Lung (tissue), 12 donors: ENCODE measurements around the gene NES. TPM values are rescaled to one million over a fixed set of nuclear protein-coding genes. Genes with fewer than 3 reads are reported as not detected.
A peak's percentile ranks its signal among the peaks of the same experiment; 100 is the strongest.

Experiments
- ATAC-seq: fragments of 200-7000 bp; cut with Tn5 transposase; one replicate; pipeline ENCODE4 v1.9.1; 2020; ENCODE audit warnings: moderate number of reproducible peaks; ENCODE audit not compliant: insufficient read depth, low FRiP score
- DNase-seq, 3 donors: peaks; one replicate each; pipeline ENCODE4 v3.0.0-alpha.2; 2013 to 2017
- H3K27ac ChIP-seq, 2 donors: one replicate each; pipeline ENCODE4 v1.5.1; 2013; ENCODE audit warnings: mild to moderate bottlenecking in 2 of 2, moderate library complexity in 2 of 2, control low read depth in 1 of 2, inconsistent platforms in 1 of 2, low read depth in 1 of 2, low read length in 1 of 2
- H3K27me3 ChIP-seq, 3 donors: one replicate each; pipeline ENCODE4 v1.5.1; 2013; ENCODE audit warnings: low read length in 2 of 3; ENCODE audit not compliant: control insufficient read depth in 3 of 3, insufficient read depth in 3 of 3
- H3K36me3 ChIP-seq, 4 donors: one replicate each; pipeline ENCODE4 v1.5.1; 2013; ENCODE audit warnings: low read length in 4 of 4, mild to moderate bottlenecking in 1 of 4, moderate library complexity in 1 of 4; ENCODE audit not compliant: control insufficient read depth in 4 of 4, insufficient read depth in 4 of 4
- H3K4me1 ChIP-seq, 5 donors: one replicate each; pipeline ENCODE4 v1.5.1; 2013; ENCODE audit warnings: low read length in 5 of 5, mild to moderate bottlenecking in 2 of 5, moderate library complexity in 1 of 5; ENCODE audit not compliant: control insufficient read depth in 5 of 5, insufficient read depth in 5 of 5
- H3K4me3 ChIP-seq: one replicate; pipeline ENCODE4 v1.5.1; 2013; ENCODE audit warnings: mild to moderate bottlenecking, control low read depth, moderate library complexity
- H3K9ac ChIP-seq, 2 donors: one replicate each; pipeline ENCODE4 v1.5.1; 2013; ENCODE audit warnings: low read length in 2 of 2, control low read depth in 1 of 2; ENCODE audit not compliant: insufficient read depth in 1 of 2
- H3K9me3 ChIP-seq, 4 donors: one replicate each; pipeline ENCODE4 v1.5.1; 2013; ENCODE audit warnings: low read length in 3 of 4, mild to moderate bottlenecking in 1 of 4, moderate library complexity in 1 of 4; ENCODE audit not compliant: control insufficient read depth in 4 of 4, insufficient read depth in 3 of 4
- CTCF ChIP-seq: IDR thresholded peaks from 2 replicates; pipeline ENCODE4 v1.5.1; 2012; ENCODE audit warnings: mild to moderate bottlenecking; ENCODE audit errors: control extremely low read depth, extremely low read depth
- WGBS, 2 donors: extraction: QIAGEN DNeasy Blood & Tissue Kit; methylation state at CpG; one replicate each; pipeline ENCODE4 v1.1.7; 2013; 5-methylcytosine and 5-hydroxymethylcytosine counted together
- polyA plus RNA-seq, 2 donors: library from polyadenylated mRNA; stranded (reverse); fragments of 200-250 nt; gene quantifications; one replicate each; pipeline ENCODE4 v1.2.1, GENCODE V29; 2013
- total RNA-seq, 2 donors: library from RNA; depleted of rRNA in 1 of 2; stranded (reverse); fragments of >200 nt in 1 of 2; gene quantifications; one replicate each; pipeline ENCODE4 v1.2.1, GENCODE V29; 2014 to 2021
- donor health status: control.
- donor health status: control.
- donor health status: Bipolar disorder and iron deficiency.
- donor health status: healthy.
- donor health status: DM: yes; HTN: yes; CAD: no.

Gene NES
- total and polyA plus RNA-seq, 4 donors, result 17.6 to 57.4 (median 34.2) TPM

- DNase-seq (no peak), ATAC-seq (no peak)
These were observed 8.2 kb downstream of the NES start for GRCh38 chr1:156668801-156669637.

GRCh38 chr1:156667968-156668709 lies 9.1 kb downstream of the NES start:
- Histone ChIP-seq H3K4me3 (no peak overlapping the region), H3K9me3 (peaks cover 0 to 2% (median 0%) of the 10 kb centered on the region in 4 donors), H3K27ac (peak overlapping the region; percentile 28 to 59), H3K4me1 (peaks cover 20 to 51% (median 28%) of the 10 kb centered on the region in 5 donors), H3K9ac (peak overlapping the region in 1 of 2 donors; percentile 61), H3K36me3 (peaks cover 0 to 5% (median 1%) of the 10 kb centered on the region in 4 donors), H3K27me3 (no peaks in the 10 kb centered on the region)
- TF ChIP-seq CTCF, result no peak
- ATAC-seq (no peak), DNase-seq (no peak)
- 76 to 79% methylated on average over 7 to 9 of the region's 9 CpGs for WGBS, 2 donors

More at GRCh38 chr1:156668801-156669637, 8.2 kb downstream of the NES start:
- H3K9ac ChIP-seq, result no peak overlapping the region
- peaks cover 0 to 2% (median 0%) of the 10 kb centered on the region in 4 donors for H3K9me3 ChIP-seq
- peaks cover 0 to 5% (median 1%) of the 10 kb centered on the region in 4 donors for H3K36me3 ChIP-seq
- H3K4me3 ChIP-seq, result no peak overlapping the region
- peaks cover 13 to 58% (median 31%) of the 10 kb centered on the region in 5 donors for H3K4me1 ChIP-seq
- H3K27me3 ChIP-seq, result peaks cover 0 to 2% (median 0%) of the 10 kb centered on the region in 3 donors
- no peak for TF ChIP-seq CTCF
- 74 to 76% methylated on average over 16 to 17 of the region's 17 CpGs for WGBS, 2 donors
- peak overlapping the region; percentile 38 to 52 for H3K27ac ChIP-seq

GRCh38 chr1:156667610-156667967 lies 9.6 kb downstream of the NES start:
- Histone ChIP-seq H3K27ac (peak overlapping the region; percentile 59 to 67), H3K4me1 (peaks cover 26 to 51% (median 28%) of the 10 kb centered on the region in 5 donors), H3K36me3 (peaks cover 0 to 3% (median 0%) of the 10 kb centered on the region in 4 donors), H3K4me3 (no peak overlapping the region), H3K9me3 (peaks cover 0 to 2% (median 0%) of the 10 kb centered on the region in 4 donors), H3K9ac (peak overlapping the region in 1 of 2 donors; percentile 61), H3K27me3 (no peaks in the 10 kb centered on the region)
- DNase-seq, result peak; percentile 83 to 94 (median 89)
- TF ChIP-seq CTCF, result no peak
- 61 to 81% methylated on average over 5 of the region's 5 CpGs for WGBS, 2 donors
- no peak for ATAC-seq
